A549 treated with RU486 at 1 μM for 4 hours (cell line): Measurements from ENCODE around the gene MCL1. TPM values are rescaled to one million over a fixed set of nuclear protein-coding genes. Genes with fewer than 3 reads are reported as not detected.

ENCODE experiments used
- total RNA-seq: library from RNA; stranded (reverse); fragments of 200-300 nt; extraction: Qiagen RNA extraction; gene quantifications from 5 replicates; pipeline ENCODE4 v1.2.3, GENCODE V29; 2022; ENCODE audit warnings: low read depth

Gene MCL1
- 122 to 171 TPM (median 160 TPM) in 5 replicates for total RNA-seq

GRCh38 chr1:150579110-150579944, at the start of gene MCL1:
Gene MCL1, minus strand, starts transcription at chr1:150579610. Its CDS starts 80 bp downstream, at chr1:150579530.

GRCh38 chr1:150548632-150549495, 30.5 kb downstream of the MCL1 start, which contains the start of gene ADAMTSL4:
Gene ADAMTSL4, plus strand, starts transcription at chr1:150549408. Its CDS starts 2,881 bp downstream, at chr1:150552289.

Other genes with a start within 250 kb of the MCL1 start
- gene RPRD2, start 215.5 kb downstream of the MCL1 start, total RNA-seq, result 14.4 to 15.6 TPM (median 15.1 TPM) in 5 replicates
- gene TARS2, start 92.2 kb downstream of the MCL1 start, total RNA-seq, result 19.8 to 22.5 TPM (median 20.6 TPM) in 5 replicates
- gene ECM1, start 71.5 kb downstream of the MCL1 start, total RNA-seq, result 1.5 to 2.4 TPM (median 1.8 TPM) in 5 replicates
- gene FALEC, start 63.9 kb downstream of the MCL1 start, total RNA-seq, result 0.29 to 0.46 TPM in 2 of 5 replicates, not detected in the others
- 2.4 to 4.3 TPM (median 2.8 TPM) in 5 replicates for gene ADAMTSL4, start 30.2 kb downstream of the MCL1 start, total RNA-seq
- 128 to 152 TPM (median 133 TPM) in 5 replicates for gene ENSA, start 50.0 kb upstream of the MCL1 start, total RNA-seq
- gene GOLPH3L, start 117.5 kb upstream of the MCL1 start, total RNA-seq, result 10.5 to 15.9 TPM (median 15.4 TPM) in 5 replicates
- gene HORMAD1, start 141.3 kb upstream of the MCL1 start, total RNA-seq, result 3.0 to 8.1 TPM (median 7.7 TPM) in 5 replicates
- gene CTSS, start 186.2 kb upstream of the MCL1 start, total RNA-seq, result 13.6 to 20.4 TPM (median 19.9 TPM) in 5 replicates
- 1.3 to 2.3 TPM (median 1.5 TPM) in 5 replicates for gene CTSK, start 228.7 kb upstream of the MCL1 start, total RNA-seq